MM.1S (cell line): ENCODE measurements around the gene GSE1.

Experiments used
- DNase-seq: peaks from one replicate; pipeline ENCODE4 v3.0.0-alpha.2; 2015
- H2AFZ ChIP-seq: fragments of 300-600 bp; sonication (generic); 2 replicates; pipeline ENCODE4 v1.6.0; 2016; ENCODE audit warnings: antibody characterized with exemption, low read length
- H3F3A ChIP-seq: fragments of 300-600 bp; sonication (generic); 2 replicates; pipeline ENCODE4 v1.6.1; 2016; ENCODE audit warnings: mild to moderate bottlenecking, antibody characterized with exemption, low read length, moderate library complexity, mixed read lengths; ENCODE audit not compliant: insufficient read depth
- H3K27ac ChIP-seq: fragments of 300-600 bp; sonication (generic); 2 replicates; pipeline ENCODE4 v1.5.1; 2016; ENCODE audit warnings: mild to moderate bottlenecking, low read length
- H3K27me3 ChIP-seq: fragments of 300-600 bp; sonication (generic); replicated peaks from 2 replicates; pipeline ENCODE4 v1.6.0; 2016; ENCODE audit warnings: low read length; ENCODE audit not compliant: insufficient read depth
- H3K36me3 ChIP-seq: fragments of 300-600 bp; sonication (generic); replicated peaks from 2 replicates; pipeline ENCODE4 v1.6.1; 2016; ENCODE audit warnings: mild to moderate bottlenecking, low read length, mixed read lengths; ENCODE audit not compliant: insufficient read depth
- H3K4me1 ChIP-seq: fragments of 300-600 bp; sonication (generic); 2 replicates; pipeline ENCODE4 v1.6.1; 2016; ENCODE audit warnings: low read length, mixed read lengths
- H3K4me2 ChIP-seq: fragments of 300-600 bp; sonication (generic); 2 replicates; pipeline ENCODE4 v1.6.0; 2016; ENCODE audit warnings: low read depth, low read length
- H3K4me3 ChIP-seq: fragments of 300-600 bp; sonication (generic); 2 replicates; pipeline ENCODE4 v1.5.1; 2016; ENCODE audit warnings: low read length, mixed read lengths
- H3K79me2 ChIP-seq: fragments of 300-600 bp; sonication (generic); 2 replicates; pipeline ENCODE4 v1.6.1; 2016; ENCODE audit warnings: mixed run types, low read length, mixed read lengths
- H3K9ac ChIP-seq: fragments of 300-600 bp; sonication (generic); 2 replicates; pipeline ENCODE4 v1.6.1; 2016; ENCODE audit warnings: low read length, mixed read lengths
- H3K9me2 ChIP-seq: fragments of 300-600 bp; sonication (generic); replicated peaks from 2 replicates; pipeline ENCODE4 v1.6.1; 2016; ENCODE audit warnings: mild to moderate bottlenecking, low read length, mixed read lengths; ENCODE audit not compliant: insufficient read depth
- H3K9me3 ChIP-seq: fragments of 300-600 bp; sonication (generic); replicated peaks from 2 replicates; pipeline ENCODE4 v1.6.1; 2016; ENCODE audit warnings: mild to moderate bottlenecking, low read length, mixed read lengths; ENCODE audit not compliant: insufficient read depth
- H4K20me1 ChIP-seq: fragments of 300-600 bp; sonication (generic); 2 replicates; pipeline ENCODE4 v1.6.1; 2016; ENCODE audit warnings: mild to moderate bottlenecking, low read length, moderate library complexity, mixed read lengths; ENCODE audit not compliant: insufficient read depth
- CTCF ChIP-seq: fragments of 300-600 bp; sonication (generic); IDR thresholded peaks from 2 replicates; pipeline ENCODE4 v1.5.1; 2016; ENCODE audit warnings: antibody characterized with exemption, low read length, mixed read lengths
- EZH2 ChIP-seq: fragments of 300-600 bp; sonication (generic); optimal IDR thresholded peaks from 2 replicates; pipeline ENCODE3; 2017; ENCODE audit warnings: low read depth, mild to moderate bottlenecking, antibody characterized with exemption, low read length, mixed read lengths
- EZH2phosphoT487 ChIP-seq: fragments of 300-600 bp; sonication (generic); IDR thresholded peaks from 2 replicates; pipeline ENCODE4 v1.6.1; 2018; ENCODE audit warnings: antibody characterized with exemption, low read length

GSE1 gene

GRCh38 chr16:85633888-85634287 lies 20.8 kb downstream of the GSE1 start:
- no peaks in the 10 kb centered on the region for H3F3A ChIP-seq
- H3K79me2 ChIP-seq: peaks cover 17% of the 10 kb centered on the region
- TF ChIP-seq CTCF (no peak), EZH2 (no peak), EZH2phosphoT487 (no peak)
- no peak overlapping the region for H2AFZ ChIP-seq
- H4K20me1 ChIP-seq: no peaks in the 10 kb centered on the region
- no peaks in the 10 kb centered on the region for H3K27me3 ChIP-seq
- H3K9ac ChIP-seq: no peak overlapping the region
- H3K27ac ChIP-seq: no peak overlapping the region
- no peak overlapping the region for H3K4me2 ChIP-seq
- H3K9me2 ChIP-seq: no peaks in the 10 kb centered on the region
- no peaks in the 10 kb centered on the region for H3K9me3 ChIP-seq
- no peaks in the 10 kb centered on the region for H3K36me3 ChIP-seq
- no peak for DNase-seq
- no peaks in the 10 kb centered on the region for H3K4me1 ChIP-seq
- no peak overlapping the region for H3K4me3 ChIP-seq

GRCh38 chr16:85634747-85635544 lies 21.8 kb downstream of the GSE1 start:
- H2AFZ ChIP-seq: no peak overlapping the region
- H3K9ac ChIP-seq: no peak overlapping the region
- no peaks in the 10 kb centered on the region for H3K27me3 ChIP-seq
- H3K79me2 ChIP-seq: peaks cover 7% of the 10 kb centered on the region
- H4K20me1 ChIP-seq: no peaks in the 10 kb centered on the region
- no peak for DNase-seq
- no peaks in the 10 kb centered on the region for H3K9me2 ChIP-seq
- H3K27ac ChIP-seq: no peak overlapping the region
- TF ChIP-seq CTCF (no peak), EZH2phosphoT487 (no peak), EZH2 (no peak)
- H3F3A ChIP-seq: no peaks in the 10 kb centered on the region
- no peaks in the 10 kb centered on the region for H3K4me1 ChIP-seq
- no peak overlapping the region for H3K4me2 ChIP-seq
- H3K36me3 ChIP-seq: no peaks in the 10 kb centered on the region
- H3K4me3 ChIP-seq: no peak overlapping the region
- no peaks in the 10 kb centered on the region for H3K9me3 ChIP-seq

- no peak for TF ChIP-seq CTCF
- no peak for TF ChIP-seq EZH2
- TF ChIP-seq EZH2phosphoT487: no peak
- Histone ChIP-seq H4K20me1 (no peaks in the 10 kb centered on the region), H3K9ac (no peak overlapping the region), H3K27ac (no peak overlapping the region), H2AFZ (no peak overlapping the region), H3F3A (no peaks in the 10 kb centered on the region), H3K79me2 (peaks cover under 1% of the 10 kb centered on the region; the same call in 1 of the 2 replicates), H3K4me2 (no peak overlapping the region), H3K9me3 (no peaks in the 10 kb centered on the region), H3K36me3 (no peaks in the 10 kb centered on the region), H3K4me3 (no peak overlapping the region), H3K27me3 (no peaks in the 10 kb centered on the region), H3K9me2 (no peaks in the 10 kb centered on the region), H3K4me1 (no peaks in the 10 kb centered on the region)
- no peak for DNase-seq
Measured at GRCh38 chr16:85635545-85636140, 22.5 kb downstream of the GSE1 start.
